ENCODE data around the gene GNB1.
A peak's percentile ranks its signal among the peaks of the same experiment; 100 is the strongest.

The GNB1 gene

DNA sequence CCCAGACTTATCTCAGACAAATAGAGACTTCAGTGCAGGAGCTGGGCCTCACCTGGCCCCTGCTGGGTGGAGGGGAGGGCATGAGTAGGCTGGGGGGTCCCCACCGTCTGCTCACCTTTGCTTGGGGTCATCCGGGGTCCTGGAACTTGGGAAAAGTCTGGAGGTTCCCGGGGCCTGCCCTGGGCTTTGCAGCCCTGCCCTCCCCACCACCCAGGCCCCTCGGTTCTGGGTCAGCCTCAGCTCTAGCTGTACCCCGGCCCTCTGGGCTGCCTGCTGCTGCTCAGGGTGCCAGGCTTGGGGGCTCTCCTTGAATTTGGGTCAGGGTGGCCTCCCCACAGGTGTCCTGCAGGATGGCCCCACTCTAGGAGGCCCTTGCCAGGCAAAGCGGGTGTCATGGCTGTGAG is 30.6 kb upstream of the GNB1 start:
- H3K9me3 ChIP-seq: no peaks in the 10 kb centered on the region
- H3K4me1 ChIP-seq (ENCODE audit: control insufficient read depth in 1 of 2, insufficient read depth in 1 of 2, low read depth in 1 of 2, low read length in 1 of 2): peaks cover 9 to 31% of the 10 kb centered on the region in 2 experiments
- TF ChIP-seq CTCF (IDR thresholded peaks at IDR 0.05): no peak
- H3K27me3 ChIP-seq: peaks cover 31% of the 10 kb centered on the region
- H3K36me3 ChIP-seq: no peaks in the 10 kb centered on the region
- no peak overlapping the region for H3K4me3 ChIP-seq (ENCODE audit: low read depth in 1 of 2, low read length in 1 of 2)
- no peak overlapping the region for H3K27ac ChIP-seq

DNA sequence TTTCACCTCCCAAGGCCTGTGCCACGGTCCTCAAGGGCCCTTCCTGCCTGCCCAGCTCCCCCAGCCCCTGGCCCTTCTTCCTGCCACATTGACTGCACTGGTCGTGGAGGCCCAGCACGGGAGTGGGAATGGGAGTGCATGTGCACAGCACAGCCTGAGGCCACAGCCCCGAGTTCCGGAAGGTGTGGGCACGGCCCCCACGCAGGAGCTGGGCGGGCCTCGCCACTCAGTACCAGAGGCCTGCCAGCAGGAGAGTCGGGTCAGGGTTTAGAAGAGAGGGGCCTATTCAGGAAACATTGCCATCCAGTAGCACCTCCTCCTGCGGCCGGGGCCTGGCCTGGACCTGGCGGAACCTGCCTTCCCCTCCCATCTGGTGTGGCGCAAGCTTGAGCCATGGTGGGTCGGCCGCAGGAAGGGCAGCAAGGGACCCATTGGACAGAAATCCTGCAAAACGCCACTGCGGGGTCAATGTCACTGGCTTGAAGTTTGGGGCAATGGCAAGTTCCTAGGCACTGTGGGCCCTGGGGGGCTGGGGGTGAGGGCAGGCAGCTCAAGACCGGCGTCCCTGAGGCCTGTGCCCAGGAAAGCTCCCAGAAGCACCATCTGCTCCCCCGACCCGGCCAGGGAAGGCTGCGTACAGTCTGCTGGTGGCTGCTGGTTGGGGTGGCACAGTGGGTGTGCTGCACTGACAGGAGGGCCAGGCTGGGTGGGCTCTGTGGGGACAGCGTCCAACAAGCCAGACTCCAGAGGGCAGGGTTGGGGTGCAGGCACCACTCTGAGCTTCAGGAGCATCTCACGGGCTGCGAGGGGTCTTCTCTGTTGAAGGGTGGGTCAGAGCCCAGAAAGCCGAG is 29.9 kb upstream of the GNB1 start:
- no peak overlapping the region for H3K4me3 ChIP-seq (ENCODE audit: low read depth in 1 of 2, low read length in 1 of 2)
- no peaks in the 10 kb centered on the region for H3K36me3 ChIP-seq
- H3K9me3 ChIP-seq: no peaks in the 10 kb centered on the region
- H3K27me3 ChIP-seq: peaks cover 37% of the 10 kb centered on the region
- TF ChIP-seq CTCF (IDR thresholded peaks at IDR 0.05): no peak
- H3K4me1 ChIP-seq (ENCODE audit: control insufficient read depth in 1 of 2, insufficient read depth in 1 of 2, low read depth in 1 of 2, low read length in 1 of 2): peaks cover 9 to 31% of the 10 kb centered on the region in 2 experiments
- peak overlapping the region; percentile 51 for H3K27ac ChIP-seq

GRCh38 chr1:1920057-1920607 is 29.2 kb upstream of the GNB1 start:
- H3K36me3 ChIP-seq: no peaks in the 10 kb centered on the region
- no peaks in the 10 kb centered on the region for H3K9me3 ChIP-seq
- peak overlapping the region; percentile 71 to 77 for H3K4me3 ChIP-seq (ENCODE audit: low read depth in 1 of 2, low read length in 1 of 2)
- peak overlapping the region; percentile 51 for H3K27ac ChIP-seq
- H3K27me3 ChIP-seq: peaks cover 40% of the 10 kb centered on the region
- TF ChIP-seq CTCF (IDR thresholded peaks at IDR 0.05): no peak
- peaks cover 9 to 31% of the 10 kb centered on the region in 2 experiments for H3K4me1 ChIP-seq (ENCODE audit: control insufficient read depth in 1 of 2, insufficient read depth in 1 of 2, low read depth in 1 of 2, low read length in 1 of 2)

DNA sequence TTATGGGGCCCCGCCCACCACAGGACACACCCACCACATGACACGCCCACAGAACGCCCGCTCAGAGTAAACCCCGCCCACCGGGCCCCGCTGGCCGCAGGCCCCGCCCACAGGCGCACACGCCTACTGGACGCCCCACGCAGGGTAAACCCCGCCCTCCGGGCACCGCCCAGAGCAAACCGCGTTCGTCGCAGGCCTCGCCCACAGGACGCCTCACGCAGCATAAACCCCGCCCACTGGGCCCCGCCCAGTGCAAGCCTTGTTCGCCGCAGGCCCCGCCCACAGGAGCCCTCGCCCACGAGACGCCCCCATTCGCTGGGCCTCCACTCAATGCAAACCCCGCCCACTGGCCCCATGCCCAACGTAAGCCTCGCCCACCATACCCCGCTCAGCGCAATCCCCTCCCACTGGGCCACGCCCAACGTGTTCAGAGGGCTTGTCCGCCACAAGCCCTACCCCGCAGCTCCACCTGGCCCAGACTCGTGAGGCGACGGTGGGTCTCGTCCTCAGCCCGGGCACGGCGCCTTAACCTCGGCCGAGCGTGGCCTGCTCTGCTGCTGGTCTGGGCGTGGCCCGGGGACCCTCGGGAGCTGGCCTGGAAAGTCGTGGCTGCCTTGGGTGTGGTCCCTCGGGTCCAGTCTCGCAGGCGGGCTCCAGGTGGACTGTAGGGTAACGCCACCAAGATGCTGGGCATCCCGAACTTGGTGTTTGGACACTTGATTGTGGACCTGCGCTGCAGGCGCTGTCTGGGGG is 28.6 kb upstream of the GNB1 start:
- no peak for TF ChIP-seq CTCF (IDR thresholded peaks at IDR 0.05)
- Histone ChIP-seq H3K4me3 (ENCODE audit: low read depth in 1 of 2, low read length in 1 of 2) (peak overlapping the region; percentile 71 to 77), H3K27ac (peak overlapping the region; percentile 51)

GRCh38 chr1:1918901-1919303 is 28.0 kb upstream of the GNB1 start, which contains the start of gene TMEM52:
Gene TMEM52, minus strand, starts transcription at chr1:1919279. Its CDS starts 14 bp downstream, at chr1:1919265.
- peak within 1 kb of the TSS; percentile 51 for H3K27ac ChIP-seq
- TF ChIP-seq CTCF (IDR thresholded peaks at IDR 0.05): no peak

More for the DNA sequence above, 28.6 kb upstream of the GNB1 start:
- Histone ChIP-seq H3K4me1 (ENCODE audit: control insufficient read depth in 1 of 2, insufficient read depth in 1 of 2, low read depth in 1 of 2, low read length in 1 of 2) (peaks cover 9 to 31% of the 10 kb centered on the region in 2 experiments), H3K27me3 (peaks cover 40% of the 10 kb centered on the region), H3K36me3 (no peaks in the 10 kb centered on the region), H3K9me3 (no peaks in the 10 kb centered on the region)

More at GRCh38 chr1:1918901-1919303, 28.0 kb upstream of the GNB1 start, which contains the start of gene TMEM52:
- Histone ChIP-seq H3K27me3 (peaks cover 40% of the 10 kb centered on the region), H3K4me3 (ENCODE audit: low read depth in 1 of 2, low read length in 1 of 2) (peak within 1 kb of the TSS; percentile 71 to 77), H3K36me3 (no peaks in the 10 kb centered on the region), H3K4me1 (ENCODE audit: control insufficient read depth in 1 of 2, insufficient read depth in 1 of 2, low read depth in 1 of 2, low read length in 1 of 2) (peaks cover 9 to 31% of the 10 kb centered on the region in 2 experiments), H3K9me3 (no peaks in the 10 kb centered on the region)
